GM19043 (cell line): ENCODE data around the gene LDB3.

Source experiments
- ATAC-seq: cut with Tn5 transposase; IDR thresholded peaks from one replicate; pipeline ENCODE4 v1.9.1; 2021; ENCODE audit warnings: low read depth; ENCODE audit not compliant: unreplicated experiment

Gene LDB3

DNA sequence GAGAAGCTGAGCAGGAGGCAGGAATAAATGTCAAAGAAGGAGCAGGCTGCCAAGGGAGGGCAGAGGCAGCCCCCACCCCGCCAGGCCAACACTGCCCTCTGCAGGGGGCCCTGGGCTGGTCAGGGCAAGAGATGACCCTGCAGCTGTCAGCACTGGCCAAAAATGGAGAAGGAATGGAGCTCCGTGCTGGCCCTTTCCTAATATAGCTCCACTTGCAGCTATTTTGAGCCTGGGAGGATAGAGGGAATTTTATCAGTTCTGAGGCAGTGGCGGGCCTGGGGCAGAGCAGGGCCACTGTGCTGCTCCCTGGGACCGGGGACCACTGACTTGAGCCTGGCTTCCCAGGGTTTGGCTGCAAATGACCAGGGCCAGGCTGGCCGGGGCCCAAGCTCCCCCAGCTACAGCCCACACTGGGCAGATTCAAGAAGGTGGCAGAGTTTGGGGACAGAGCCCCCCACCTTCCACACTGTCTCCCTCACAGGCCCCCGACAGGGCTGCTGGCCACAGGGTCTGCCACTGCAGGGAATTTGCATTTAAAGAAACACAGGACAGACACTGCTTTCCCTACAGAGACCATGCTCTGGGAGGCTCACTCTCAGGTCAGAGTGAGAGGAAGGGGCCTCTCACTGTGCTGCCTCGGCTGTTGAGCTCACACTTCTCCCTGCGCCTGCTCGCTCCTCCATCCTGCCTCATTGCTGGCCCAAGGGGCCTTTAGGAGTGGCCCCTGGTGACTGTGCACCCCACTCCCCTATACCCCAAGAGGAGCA lies 16.2 kb downstream of the LDB3 start:
- no peak for ATAC-seq

- no peak for ATAC-seq
Measured at GRCh38 chr10:86685416-86685815, 17.1 kb downstream of the LDB3 start.

GRCh38 chr10:86685893-86686632 lies 17.8 kb downstream of the LDB3 start:
- ATAC-seq, result no peak

GRCh38 chr10:86686972-86687371 lies 18.7 kb downstream of the LDB3 start:
- no peak for ATAC-seq

- ATAC-seq, result no peak
Measured at GRCh38 chr10:86687750-86688149, 19.4 kb downstream of the LDB3 start.

DNA sequence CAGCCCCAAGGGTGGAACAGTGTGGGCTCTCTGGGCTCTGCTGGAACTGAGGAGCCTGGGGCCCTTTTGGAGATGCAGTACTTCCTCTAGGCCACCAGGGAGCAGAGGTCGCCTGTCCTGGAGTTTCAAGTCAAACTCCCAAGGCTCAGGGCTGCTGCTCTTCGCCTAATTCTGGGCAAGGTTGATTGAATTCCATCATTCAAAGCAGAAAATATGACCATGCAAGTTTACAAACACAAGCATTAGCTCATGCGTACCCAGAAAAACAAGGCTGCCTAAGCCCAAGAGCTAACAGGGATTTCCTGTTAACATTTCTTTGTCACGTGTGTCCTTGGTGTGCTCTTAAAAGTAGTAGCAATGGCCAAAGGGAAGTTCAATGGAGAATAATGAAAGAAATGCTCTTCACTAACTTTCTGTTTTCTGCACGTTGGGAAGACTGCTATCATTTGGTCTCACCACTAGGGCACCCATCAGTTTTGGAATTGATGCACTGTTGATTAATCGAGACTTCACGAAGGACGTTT lies 20.1 kb downstream of the LDB3 start:
- ATAC-seq, result peak; percentile 80

GRCh38 chr10:86689146-86689545 lies 20.8 kb downstream of the LDB3 start:
- ATAC-seq, result no peak

DNA sequence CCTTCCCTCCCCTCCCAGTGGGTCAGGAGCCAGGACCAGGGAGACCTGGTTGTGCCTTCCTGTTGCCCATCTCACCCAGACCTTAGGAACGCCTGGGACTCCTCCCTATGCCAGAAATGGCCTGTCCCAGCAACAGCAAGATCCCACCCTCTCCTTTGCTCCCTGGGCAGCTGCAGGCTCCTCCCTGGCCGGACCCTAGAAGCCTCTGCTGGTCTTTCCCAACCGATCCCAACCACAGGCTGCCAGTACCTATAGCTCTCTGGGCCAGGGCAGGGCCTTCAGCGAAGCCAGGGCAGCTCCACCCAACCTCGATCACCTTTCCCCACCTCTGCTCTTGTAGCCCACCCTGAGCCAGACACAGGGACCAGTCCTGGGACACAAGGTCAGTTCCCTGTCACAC lies 21.9 kb downstream of the LDB3 start:
- no peak for ATAC-seq

DNA sequence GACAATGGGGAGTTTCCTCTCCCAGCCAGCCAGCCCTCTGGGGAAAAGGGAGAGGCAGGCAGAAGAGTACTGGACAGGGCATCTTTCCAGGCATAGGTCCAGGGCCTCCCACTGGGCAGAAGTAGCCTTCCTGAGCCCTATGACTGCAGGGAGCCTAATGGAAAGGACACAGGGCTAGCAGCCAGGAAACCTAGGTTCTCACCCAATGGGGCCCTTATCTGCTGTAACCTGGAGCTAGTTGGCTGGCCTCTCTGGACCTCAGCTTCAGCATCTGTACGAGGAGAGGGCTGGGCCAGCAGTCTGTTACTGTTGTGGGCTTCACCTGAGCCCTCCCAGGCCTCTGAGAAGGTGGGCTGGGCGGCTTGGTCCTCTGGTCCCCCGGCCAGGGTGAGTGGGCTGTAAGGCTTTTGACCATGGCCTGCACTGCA lies 22.4 kb downstream of the LDB3 start:
- no peak for ATAC-seq

DNA sequence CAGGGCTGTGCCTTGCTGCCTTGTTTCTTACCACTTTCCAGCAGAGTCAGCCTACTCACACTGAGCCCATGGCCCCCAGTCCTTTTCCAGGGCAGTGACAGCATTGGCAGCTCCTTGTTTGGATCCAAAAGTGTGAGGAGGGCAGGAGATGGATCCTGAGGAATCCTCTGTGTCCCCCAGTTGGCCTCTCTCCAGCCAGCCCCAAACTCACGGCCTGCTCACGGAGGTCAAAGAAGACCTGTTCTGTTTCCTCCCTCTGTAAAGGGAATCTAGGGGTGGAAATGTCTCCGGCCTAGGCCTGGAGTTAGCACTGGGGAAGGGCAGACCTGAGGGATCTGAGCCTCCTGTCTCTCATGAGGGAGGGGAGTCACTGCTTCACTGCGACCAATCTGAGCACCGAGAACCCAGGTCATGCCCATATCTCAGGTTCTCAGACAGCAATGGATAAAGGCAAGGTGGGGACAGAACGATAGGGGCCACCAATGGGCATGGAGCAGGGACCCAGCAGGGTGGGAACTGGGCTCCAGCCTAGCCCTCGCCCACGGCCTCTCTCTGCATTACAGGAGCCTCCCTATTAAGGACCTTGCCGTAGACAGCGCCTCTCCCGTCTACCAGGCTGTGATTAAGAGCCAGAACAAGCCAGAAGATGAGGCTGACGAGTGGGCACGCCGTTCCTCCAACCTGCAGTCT lies 23.2 kb downstream of the LDB3 start:
- ATAC-seq, result no peak

GRCh38 chr10:86692023-86692514 lies 23.8 kb downstream of the LDB3 start:
- ATAC-seq, result no peak

- no peak for ATAC-seq
Measured at GRCh38 chr10:86692664-86693063, 24.4 kb downstream of the LDB3 start.

- no peak for ATAC-seq
Measured at GRCh38 chr10:86693275-86693674, 25.0 kb downstream of the LDB3 start.

DNA sequence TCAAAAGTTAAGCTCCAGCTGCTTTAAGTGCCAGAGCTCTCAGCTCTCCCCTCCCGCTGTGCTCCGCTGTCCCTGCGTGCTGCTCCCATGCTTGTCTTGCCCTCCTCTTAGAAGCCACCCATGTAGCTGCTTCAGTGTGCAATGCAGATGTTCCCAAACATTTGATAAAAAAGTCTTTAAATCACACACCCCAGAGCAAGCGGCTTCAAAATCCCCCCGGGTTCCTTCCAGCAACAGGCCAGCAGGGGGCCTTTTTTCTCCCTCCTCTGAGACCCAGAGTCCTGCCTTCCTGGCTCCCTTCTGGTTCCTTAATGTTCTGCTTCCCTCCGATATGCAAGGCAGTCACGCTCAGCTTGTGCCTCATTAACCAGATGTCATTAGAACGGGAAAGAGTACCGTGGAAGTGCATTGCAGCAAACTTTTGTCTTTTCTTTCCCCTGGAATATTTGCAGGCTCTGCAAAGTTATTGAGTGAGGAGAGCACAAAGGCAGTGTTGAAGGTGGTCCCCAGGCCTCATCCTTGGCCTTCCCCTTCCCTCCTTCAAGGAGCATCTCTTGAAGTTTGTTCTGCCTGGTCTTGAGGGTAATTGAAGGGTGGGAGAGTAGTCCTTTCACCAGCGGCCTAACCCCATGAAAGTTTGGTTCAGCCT lies 25.5 kb downstream of the LDB3 start:
- ATAC-seq, result no peak

- no peak for ATAC-seq
Measured at GRCh38 chr10:86698207-86698940, 30.1 kb downstream of the LDB3 start.

GRCh38 chr10:86699125-86699524 lies 30.8 kb downstream of the LDB3 start:
- no peak for ATAC-seq

GRCh38 chr10:86699541-86699940 lies 31.2 kb downstream of the LDB3 start:
- ATAC-seq, result no peak

DNA sequence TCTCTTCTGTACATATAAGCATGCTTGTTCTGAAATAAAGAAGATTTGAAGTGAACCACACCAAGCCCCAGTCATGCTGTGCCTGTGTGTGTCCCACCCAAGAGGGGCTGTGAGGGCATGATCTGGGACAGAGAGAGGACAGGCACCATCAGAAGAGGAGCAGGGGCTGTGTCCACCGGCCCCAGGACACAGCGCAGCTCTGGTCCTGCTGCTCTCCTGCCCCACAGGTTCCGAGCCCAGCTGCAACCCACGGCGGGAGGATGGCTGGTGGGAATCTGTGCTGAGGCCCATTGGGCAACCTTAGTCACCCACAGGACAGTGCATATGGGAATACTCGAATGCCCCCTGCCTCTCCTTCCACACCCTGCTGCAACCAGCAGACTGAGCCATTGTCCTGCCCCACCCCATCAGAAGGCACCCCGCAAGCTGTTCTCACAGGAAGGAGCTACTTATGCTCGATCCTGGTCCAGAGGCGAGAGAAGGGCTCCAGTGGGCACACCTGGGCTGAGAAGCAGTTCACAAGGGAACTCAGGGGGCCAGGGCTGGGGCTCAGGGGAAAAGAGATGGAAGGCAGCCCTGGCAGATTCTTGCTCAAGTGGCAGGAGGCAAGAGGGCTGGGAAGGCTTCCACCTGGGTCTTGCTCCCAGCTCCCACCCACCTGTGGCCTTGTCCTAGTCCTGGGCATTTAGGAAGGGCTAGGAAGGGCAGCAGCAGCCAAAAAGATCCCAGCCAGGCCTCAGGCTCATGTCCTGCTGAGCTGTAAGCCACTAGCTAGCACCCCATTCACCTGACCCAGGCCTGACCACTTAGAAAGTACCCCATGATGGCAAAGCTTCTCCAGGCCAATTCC lies 31.9 kb downstream of the LDB3 start:
- no peak for ATAC-seq
